ENCODE results near the gene BPIFB6.

DNA sequence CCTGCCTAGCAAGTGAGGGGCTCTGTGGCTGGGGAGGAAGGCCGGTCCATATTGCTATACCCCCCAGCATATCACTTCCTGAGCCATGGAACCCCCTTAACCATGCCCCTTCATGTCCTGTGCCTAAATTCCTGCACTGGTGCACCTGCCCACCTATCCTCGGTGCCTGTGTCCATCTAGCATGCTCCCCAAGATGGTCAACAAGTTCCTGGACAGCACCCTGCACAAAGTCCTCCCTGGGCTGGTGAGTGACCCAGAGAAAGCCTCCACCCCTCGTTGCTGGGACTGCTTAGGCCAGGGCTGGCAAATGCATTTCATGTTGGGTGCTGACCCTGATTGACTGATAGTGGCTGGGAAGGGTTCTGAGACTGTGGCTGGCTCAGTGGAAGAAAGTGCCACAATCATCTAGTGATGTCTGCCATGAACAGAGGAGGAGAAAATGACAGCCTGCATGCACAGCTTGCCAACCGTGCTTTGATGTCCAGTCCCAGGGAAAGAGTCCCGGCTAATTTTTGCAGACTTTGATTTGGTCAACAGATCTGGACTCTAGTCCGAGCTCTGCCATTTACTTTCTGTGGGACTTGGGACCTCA, 3.5 kb downstream of the BPIFB6 start:
- no peak for TF ChIP-seq MYC (IDR thresholded peaks at IDR 0.05; ENCODE audit: low read depth, low read length)
- TF ChIP-seq, protein P1, sequence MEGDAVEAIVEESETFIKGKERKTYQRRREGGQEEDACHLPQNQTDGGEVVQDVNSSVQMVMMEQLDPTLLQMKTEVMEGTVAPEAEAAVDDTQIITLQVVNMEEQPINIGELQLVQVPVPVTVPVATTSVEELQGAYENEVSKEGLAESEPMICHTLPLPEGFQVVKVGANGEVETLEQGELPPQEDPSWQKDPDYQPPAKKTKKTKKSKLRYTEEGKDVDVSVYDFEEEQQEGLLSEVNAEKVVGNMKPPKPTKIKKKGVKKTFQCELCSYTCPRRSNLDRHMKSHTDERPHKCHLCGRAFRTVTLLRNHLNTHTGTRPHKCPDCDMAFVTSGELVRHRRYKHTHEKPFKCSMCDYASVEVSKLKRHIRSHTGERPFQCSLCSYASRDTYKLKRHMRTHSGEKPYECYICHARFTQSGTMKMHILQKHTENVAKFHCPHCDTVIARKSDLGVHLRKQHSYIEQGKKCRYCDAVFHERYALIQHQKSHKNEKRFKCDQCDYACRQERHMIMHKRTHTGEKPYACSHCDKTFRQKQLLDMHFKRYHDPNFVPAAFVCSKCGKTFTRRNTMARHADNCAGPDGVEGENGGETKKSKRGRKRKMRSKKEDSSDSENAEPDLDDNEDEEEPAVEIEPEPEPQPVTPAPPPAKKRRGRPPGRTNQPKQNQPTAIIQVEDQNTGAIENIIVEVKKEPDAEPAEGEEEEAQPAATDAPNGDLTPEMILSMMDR (IDR thresholded peaks at IDR 0.05; ENCODE audit: extremely low read depth in 1 of 2, insufficient read depth in 1 of 2, low read depth in 1 of 2, low read length in 2 of 2) = no peak
- TF ChIP-seq POLR2A (IDR thresholded peaks at IDR 0.05; ENCODE audit: low read depth, low read length) = no peak
- TF ChIP-seq, protein P2, sequence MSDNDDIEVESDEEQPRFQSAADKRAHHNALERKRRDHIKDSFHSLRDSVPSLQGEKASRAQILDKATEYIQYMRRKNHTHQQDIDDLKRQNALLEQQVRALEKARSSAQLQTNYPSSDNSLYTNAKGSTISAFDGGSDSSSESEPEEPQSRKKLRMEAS (IDR thresholded peaks at IDR 0.05; ENCODE audit: insufficient read depth, insufficient read length) = no peak
- TF ChIP-seq EZH2 (IDR thresholded peaks at IDR 0.05; ENCODE audit: borderline replicate concordance, low read depth, low read length, severe bottlenecking) = no peak
- no peak for TF ChIP-seq POLR2AphosphoS5 (IDR thresholded peaks at IDR 0.05; ENCODE audit: insufficient read depth, low read depth, low read length)
- TF ChIP-seq GATA2 (IDR thresholded peaks at IDR 0.05; ENCODE audit: insufficient read depth, insufficient read length, low read depth, low read length) = no peak
- TF ChIP-seq FOS (IDR thresholded peaks at IDR 0.05; ENCODE audit: borderline replicate concordance, insufficient read depth, low read length) = no peak
- TF ChIP-seq JUN (IDR thresholded peaks at IDR 0.05; ENCODE audit: borderline replicate concordance, insufficient read depth, insufficient read length, low read depth) = no peak

Data from endothelial cell of umbilical vein (primary cell).